Adipocyte (in vitro differentiated cells): ENCODE results near the gene TRPC4.

Experiments
- DNase-seq: peaks from one replicate; pipeline ENCODE4 v3.0.0-alpha.2; 2015; ENCODE audit warnings: low read depth
- H3K27me3 ChIP-seq: replicated peaks from 2 replicates; pipeline ENCODE4 v1.7.0; 2013; ENCODE audit warnings: mild to moderate bottlenecking, low read length, moderate library complexity; ENCODE audit not compliant: control insufficient read depth, insufficient read depth
- H3K36me3 ChIP-seq: 2 replicates; pipeline ENCODE4 v1.7.0; 2013; ENCODE audit warnings: low read length, mild to moderate bottlenecking, moderate library complexity; ENCODE audit not compliant: control insufficient read depth, insufficient read depth, severe bottlenecking
- H3K4me1 ChIP-seq: 2 replicates; pipeline ENCODE4 v1.7.0; 2013; ENCODE audit warnings: mild to moderate bottlenecking, low read length, moderate library complexity; ENCODE audit not compliant: control insufficient read depth, insufficient read depth
- H3K4me3 ChIP-seq: 2 replicates; pipeline ENCODE4 v1.7.0; 2013; ENCODE audit warnings: mild to moderate bottlenecking, low read length, moderate library complexity
- H3K9ac ChIP-seq: 2 replicates; pipeline ENCODE4 v1.7.0; 2013; ENCODE audit warnings: mild to moderate bottlenecking, low read length, moderate library complexity
- H3K9me3 ChIP-seq: 2 replicates; pipeline ENCODE4 v1.7.0; 2013; ENCODE audit warnings: mild to moderate bottlenecking, low read length, moderate library complexity; ENCODE audit not compliant: control insufficient read depth

Gene TRPC4

DNA sequence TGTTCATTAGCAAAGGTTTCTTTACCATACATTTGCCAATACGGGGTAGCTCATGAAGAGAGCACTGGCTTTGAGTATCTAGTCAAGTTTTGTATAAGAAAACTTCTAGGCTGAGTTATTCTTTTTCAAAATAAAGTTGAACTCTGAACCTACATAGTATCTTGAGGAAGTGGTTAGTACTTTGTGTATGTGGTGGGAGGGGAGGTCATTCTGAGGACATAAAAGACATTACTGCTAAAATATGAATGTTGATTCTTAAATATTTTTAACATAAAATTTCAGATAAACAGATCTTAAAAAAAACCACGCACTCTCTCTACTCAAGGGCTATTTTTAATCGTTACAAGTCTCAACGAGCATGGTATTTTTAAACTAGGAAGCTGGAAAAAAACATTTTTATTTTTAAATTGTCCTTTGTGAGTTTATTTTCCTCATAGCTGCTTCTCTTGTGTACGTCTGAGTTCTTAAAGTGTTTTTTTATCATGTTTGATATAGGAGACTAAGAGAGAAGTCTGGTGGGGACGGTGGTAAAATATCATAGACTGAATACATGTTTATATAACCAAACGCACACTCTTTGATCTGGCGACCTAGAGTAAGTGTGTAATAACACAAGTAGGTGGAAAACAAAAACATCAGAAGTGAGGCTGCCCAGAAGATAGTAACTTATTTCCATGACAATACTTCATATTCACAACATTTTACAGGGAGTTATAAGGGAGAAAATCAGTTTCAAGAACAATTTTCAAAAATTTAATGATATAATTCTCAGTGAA lies 153.0 kb downstream of the TRPC4 start:
- DNase-seq: no peak
- Histone ChIP-seq H3K9me3 (peaks cover 5% of the 10 kb centered on the region), H3K4me1 (peaks cover 9% of the 10 kb centered on the region), H3K27me3 (no peaks in the 10 kb centered on the region), H3K9ac (no peak overlapping the region), H3K4me3 (no peak overlapping the region), H3K36me3 (no peaks in the 10 kb centered on the region)

DNA sequence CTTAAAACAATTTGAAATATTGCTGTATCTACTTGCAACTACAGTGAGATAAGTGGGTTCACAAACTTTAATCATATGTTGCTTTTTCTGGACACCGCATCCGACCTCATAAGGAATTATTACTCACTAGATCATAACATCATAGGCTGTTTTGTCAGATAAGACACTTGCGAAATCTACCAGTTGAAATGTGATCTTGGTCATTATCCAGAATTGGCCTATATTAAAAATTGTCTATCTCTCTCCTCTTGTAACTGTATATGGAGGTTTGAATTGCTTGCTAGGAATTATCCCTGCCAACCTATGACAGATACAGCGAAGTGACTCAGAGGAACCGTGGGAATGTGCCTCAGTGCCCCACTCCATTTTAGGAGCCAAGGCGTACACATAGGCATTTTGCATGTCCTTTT lies 154.0 kb downstream of the TRPC4 start:
- no peaks in the 10 kb centered on the region for H3K27me3 ChIP-seq
- no peak overlapping the region for H3K4me3 ChIP-seq
- H3K9me3 ChIP-seq: peaks cover 5% of the 10 kb centered on the region
- H3K36me3 ChIP-seq: no peaks in the 10 kb centered on the region
- peaks cover 9% of the 10 kb centered on the region for H3K4me1 ChIP-seq
- DNase-seq: peak; percentile 55
- no peak overlapping the region for H3K9ac ChIP-seq

- no peak for DNase-seq
- Histone ChIP-seq H3K27me3 (no peaks in the 10 kb centered on the region), H3K9me3 (no peaks in the 10 kb centered on the region), H3K36me3 (no peaks in the 10 kb centered on the region), H3K4me1 (no peaks in the 10 kb centered on the region), H3K4me3 (no peak overlapping the region), H3K9ac (no peak overlapping the region)
Measured at GRCh38 chr13:37709318-37709717, 160.3 kb downstream of the TRPC4 start.

GRCh38 chr13:37707739-37708500 lies 161.7 kb downstream of the TRPC4 start:
- Histone ChIP-seq H3K27me3 (no peaks in the 10 kb centered on the region), H3K9ac (no peak overlapping the region), H3K4me1 (peaks cover 1% of the 10 kb centered on the region), H3K4me3 (no peak overlapping the region), H3K9me3 (no peaks in the 10 kb centered on the region), H3K36me3 (no peaks in the 10 kb centered on the region)
- no peak for DNase-seq

GRCh38 chr13:37706041-37706440 lies 163.5 kb downstream of the TRPC4 start:
- no peaks in the 10 kb centered on the region for H3K9me3 ChIP-seq
- H3K9ac ChIP-seq: no peak overlapping the region
- no peak overlapping the region for H3K4me3 ChIP-seq
- DNase-seq: no peak
- H3K27me3 ChIP-seq: no peaks in the 10 kb centered on the region
- H3K36me3 ChIP-seq: no peaks in the 10 kb centered on the region
- peaks cover 18% of the 10 kb centered on the region for H3K4me1 ChIP-seq

GRCh38 chr13:37701972-37702371 lies 167.6 kb downstream of the TRPC4 start:
- H3K36me3 ChIP-seq: no peaks in the 10 kb centered on the region
- no peak overlapping the region for H3K4me3 ChIP-seq
- H3K9me3 ChIP-seq: no peaks in the 10 kb centered on the region
- H3K9ac ChIP-seq: peak overlapping the region; percentile 42
- DNase-seq: peak; percentile 88
- H3K4me1 ChIP-seq: peaks cover 25% of the 10 kb centered on the region
- H3K27me3 ChIP-seq: no peaks in the 10 kb centered on the region

- DNase-seq: no peak
- H3K27me3 ChIP-seq: no peaks in the 10 kb centered on the region
- peaks cover 25% of the 10 kb centered on the region for H3K4me1 ChIP-seq
- H3K9ac ChIP-seq: peak overlapping the region; percentile 12
- peak overlapping the region; percentile 27 for H3K4me3 ChIP-seq
- H3K9me3 ChIP-seq: no peaks in the 10 kb centered on the region
- no peaks in the 10 kb centered on the region for H3K36me3 ChIP-seq
Measured at GRCh38 chr13:37701306-37701705, 168.3 kb downstream of the TRPC4 start.

DNA sequence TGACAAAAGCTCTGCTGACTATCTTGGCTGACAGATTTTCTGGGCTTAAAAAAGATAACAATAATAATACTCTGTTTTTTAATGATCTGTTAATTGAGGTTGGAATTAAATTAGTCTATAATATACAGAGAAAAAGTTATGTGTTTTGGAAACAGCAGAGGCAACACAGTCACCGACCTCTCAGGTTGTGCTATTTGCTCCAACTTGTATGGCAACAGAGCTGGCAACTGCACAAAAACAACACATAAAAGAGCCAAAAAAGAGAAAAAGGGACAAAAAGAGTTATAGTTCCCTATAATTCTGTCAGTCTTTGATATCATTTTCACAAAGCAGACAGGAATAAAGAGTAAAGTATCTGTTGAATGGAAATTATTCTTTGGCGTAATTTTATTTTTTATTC lies 168.7 kb downstream of the TRPC4 start:
- H3K4me3 ChIP-seq: no peak overlapping the region
- H3K4me1 ChIP-seq: peaks cover 25% of the 10 kb centered on the region
- H3K9ac ChIP-seq: no peak overlapping the region
- DNase-seq: no peak
- H3K9me3 ChIP-seq: no peaks in the 10 kb centered on the region
- no peaks in the 10 kb centered on the region for H3K36me3 ChIP-seq
- no peaks in the 10 kb centered on the region for H3K27me3 ChIP-seq

- DNase-seq: no peak
- H3K9me3 ChIP-seq: no peaks in the 10 kb centered on the region
- no peaks in the 10 kb centered on the region for H3K36me3 ChIP-seq
- no peak overlapping the region for H3K9ac ChIP-seq
- H3K27me3 ChIP-seq: no peaks in the 10 kb centered on the region
- no peak overlapping the region for H3K4me3 ChIP-seq
- no peaks in the 10 kb centered on the region for H3K4me1 ChIP-seq
Measured at GRCh38 chr13:37695200-37695599, 174.4 kb downstream of the TRPC4 start.

GRCh38 chr13:37690361-37690760 lies 179.2 kb downstream of the TRPC4 start:
- DNase-seq: no peak
- Histone ChIP-seq H3K9me3 (no peaks in the 10 kb centered on the region), H3K27me3 (no peaks in the 10 kb centered on the region), H3K9ac (no peak overlapping the region), H3K36me3 (no peaks in the 10 kb centered on the region), H3K4me1 (peaks cover 5% of the 10 kb centered on the region), H3K4me3 (no peak overlapping the region)

DNA sequence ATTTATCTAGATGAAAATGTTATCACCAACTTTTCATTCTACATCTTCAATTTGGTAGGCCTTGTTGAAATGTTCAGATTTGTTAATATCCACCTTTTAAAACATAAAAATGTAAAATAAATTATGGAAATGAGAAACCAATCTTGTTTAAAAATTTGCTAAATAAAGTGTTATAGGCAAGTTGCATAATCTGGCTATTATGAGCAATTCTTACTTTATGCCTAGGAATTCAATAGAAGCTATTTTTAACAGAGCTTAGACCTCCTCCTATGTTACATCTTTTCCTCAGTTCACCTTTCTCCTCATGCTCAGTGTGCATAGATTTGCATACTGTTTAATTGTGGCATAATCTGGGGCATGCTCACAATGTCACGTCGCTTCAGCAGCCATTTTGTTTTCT lies 183.1 kb downstream of the TRPC4 start:
- H3K9me3 ChIP-seq: no peaks in the 10 kb centered on the region
- DNase-seq: no peak
- no peaks in the 10 kb centered on the region for H3K27me3 ChIP-seq
- H3K4me3 ChIP-seq: no peak overlapping the region
- no peaks in the 10 kb centered on the region for H3K36me3 ChIP-seq
- no peak overlapping the region for H3K9ac ChIP-seq
- H3K4me1 ChIP-seq: peaks cover 10% of the 10 kb centered on the region
